HG03457 (cell line): Measurements from ENCODE around the gene FAAP100.
"Not testable (repeated sequence)": the region's sequence is repeated elsewhere in the genome, so short reads cannot be mapped to it uniquely, and the experiment has no call there.

Experiments used
- ATAC-seq: cut with Tn5 transposase; IDR thresholded peaks from one replicate; pipeline ENCODE4 v1.9.1; 2021; ENCODE audit warnings: moderate number of reproducible peaks; ENCODE audit not compliant: unreplicated experiment

The FAAP100 gene

DNA sequence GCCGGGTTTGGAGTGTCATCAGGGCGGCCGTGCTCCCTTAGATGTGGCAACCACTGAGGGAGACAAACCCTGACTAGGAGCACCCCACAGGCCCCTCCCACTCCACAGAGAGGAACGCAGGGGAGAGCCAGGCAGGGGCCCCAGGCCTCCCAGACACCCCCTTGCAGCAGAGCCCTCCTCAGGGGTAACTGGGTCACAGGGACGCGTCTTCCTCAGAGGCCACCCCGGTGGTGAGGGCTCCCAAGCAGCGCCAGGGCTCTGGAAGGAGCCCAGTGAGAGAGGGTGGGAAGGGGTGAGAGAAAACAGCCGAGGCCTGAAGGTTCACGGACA, 12.6 kb downstream of the FAAP100 start:
- ATAC-seq, result no peak

DNA sequence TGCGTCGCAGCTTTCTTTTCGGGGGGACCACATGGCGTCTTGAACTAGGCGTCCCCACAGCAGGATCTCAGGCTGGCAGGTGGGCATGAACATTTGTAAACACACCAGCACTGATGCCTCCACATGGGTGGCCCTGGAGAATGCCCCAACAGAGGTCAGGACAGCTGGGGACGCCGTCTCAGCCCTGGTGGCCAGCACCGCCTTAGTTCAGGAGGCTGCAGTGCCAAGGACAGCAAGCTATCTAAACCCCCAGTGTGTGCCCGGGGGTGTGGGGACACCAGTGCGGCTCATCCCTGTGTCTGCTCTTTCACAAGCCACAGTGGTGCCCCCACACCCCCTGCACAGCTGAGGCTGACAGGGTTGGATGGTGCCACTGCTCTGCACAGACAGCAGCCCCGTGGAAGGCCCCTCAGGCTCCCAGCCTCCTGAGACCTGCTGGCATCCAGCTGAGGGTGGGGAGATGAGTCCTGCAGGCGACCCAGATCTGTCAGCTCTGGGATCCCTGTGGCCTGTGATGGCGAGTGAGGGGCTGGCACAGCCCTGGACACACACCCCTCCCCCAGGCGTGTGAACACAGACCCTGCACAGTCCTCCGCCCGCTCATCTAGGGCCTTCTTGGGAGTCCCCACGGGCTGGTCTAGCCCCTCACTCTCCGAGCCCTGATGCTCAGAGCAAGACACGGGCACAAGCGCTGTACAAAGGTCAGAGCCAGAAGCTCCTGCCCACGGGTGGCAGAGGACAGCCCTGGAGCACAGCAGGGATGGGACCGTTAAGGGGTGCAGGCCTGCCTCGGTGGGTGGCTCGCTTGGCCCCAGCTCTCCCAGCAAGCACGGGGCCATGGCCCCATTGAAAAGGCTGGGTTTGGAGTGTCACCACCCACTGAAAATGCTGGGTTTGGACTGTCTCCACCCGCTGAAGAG, 13.2 kb downstream of the FAAP100 start:
- ATAC-seq, result no peak

DNA sequence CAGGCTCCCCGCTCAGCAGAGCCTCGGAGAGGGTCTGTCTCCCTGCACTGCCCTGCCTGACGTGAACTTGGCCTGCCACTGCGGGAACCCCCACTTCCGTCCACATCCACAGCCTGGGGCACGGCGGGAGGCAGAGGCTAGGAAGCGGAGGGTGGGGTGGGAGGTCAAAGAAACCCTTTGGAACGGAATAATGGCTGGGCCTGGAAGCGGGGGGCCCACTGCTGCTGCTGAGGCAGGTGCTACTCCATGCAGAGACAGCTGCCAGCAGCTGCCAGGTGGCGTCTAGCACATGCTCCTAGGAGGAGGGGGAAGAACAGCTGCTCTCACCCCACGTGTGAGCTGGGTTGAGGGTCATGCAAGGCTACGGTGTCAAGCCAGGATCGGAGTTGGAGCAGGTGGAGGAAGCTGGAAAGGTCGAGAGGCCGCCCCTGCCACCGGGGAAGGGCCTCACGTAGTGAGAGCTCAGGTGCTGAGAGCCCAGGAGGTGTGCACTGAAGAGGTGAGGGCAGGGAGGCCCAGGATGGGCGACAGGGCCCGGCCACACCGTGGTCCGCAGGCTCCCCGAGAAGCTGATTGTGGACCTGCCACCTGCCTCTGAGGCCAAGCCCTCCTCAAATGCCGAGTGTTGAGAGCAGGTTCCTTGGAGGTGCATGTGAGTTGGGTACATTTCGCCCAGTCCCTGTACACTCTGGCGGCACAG, 14.1 kb downstream of the FAAP100 start:
- ATAC-seq, result no peak

DNA sequence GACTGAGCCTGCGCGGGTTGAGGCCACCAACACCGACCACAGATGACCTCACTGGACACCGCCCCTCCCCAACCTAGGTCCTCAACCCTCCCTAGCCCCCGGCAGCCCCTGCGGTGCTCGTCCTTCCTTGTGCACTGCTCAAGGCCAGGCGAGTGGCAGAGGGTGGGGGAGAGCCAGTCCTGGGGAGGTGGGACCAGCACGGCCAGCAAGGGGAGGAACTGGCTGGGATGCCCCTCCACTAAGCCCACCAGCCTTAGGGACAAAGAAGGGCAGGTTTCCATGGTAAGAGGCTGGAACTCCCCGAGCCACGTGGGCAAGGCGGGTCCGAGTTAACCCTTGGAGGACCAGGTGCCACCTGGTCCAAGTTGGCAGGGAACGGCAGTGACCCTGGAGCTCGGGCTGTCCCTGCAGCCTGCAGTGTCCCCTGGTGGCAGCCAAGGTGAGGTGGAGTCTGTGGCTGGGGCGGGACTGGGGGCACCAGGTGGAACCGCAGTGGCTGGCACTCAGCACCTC, 14.8 kb downstream of the FAAP100 start:
- ATAC-seq, result no peak

DNA sequence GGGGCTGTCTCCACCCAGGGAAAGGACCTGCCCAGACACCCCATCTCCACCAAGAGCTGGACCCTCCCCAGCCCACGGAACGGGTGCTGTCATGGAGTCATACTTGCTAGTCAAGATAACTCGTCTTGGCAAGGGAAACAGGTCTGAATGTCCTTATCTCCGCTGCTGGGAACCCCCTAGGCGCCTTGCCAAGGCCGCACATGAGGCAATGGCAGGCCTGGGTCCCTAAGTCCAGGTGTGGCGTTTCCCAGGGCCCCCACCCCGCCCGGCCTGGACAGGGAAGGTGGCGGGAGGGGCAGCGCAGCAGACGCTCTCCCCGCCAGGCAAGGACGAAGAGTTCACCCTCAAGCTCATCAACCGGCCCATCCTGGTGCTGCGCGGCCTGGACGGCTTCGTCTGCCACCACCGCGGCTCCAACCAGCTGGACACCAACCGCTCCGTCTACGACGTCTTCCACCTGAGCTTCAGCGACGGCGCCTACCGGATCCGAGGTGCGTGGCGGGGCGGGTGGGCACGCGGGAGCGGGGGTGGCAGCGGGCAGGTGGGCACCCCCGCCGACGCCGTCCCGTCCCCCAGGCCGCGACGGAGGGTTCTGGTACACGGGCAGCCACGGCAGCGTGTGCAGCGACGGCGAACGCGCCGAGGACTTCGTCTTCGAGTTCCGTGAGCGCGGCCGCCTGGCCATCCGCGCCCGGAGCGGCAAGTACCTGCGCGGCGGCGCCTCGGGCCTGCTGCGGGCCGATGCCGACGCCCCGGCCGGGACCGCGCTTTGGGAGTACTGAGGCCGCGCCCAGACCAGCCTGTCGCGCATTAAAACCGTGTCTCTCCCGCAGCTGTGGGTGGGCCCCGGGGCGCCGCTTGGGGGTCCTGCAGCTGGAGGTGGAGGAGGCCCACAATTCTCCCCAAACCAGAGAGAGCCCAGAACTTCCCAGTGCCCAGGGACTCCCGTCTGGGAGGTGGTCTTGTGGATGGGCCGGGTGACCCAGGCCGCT, 15.6 kb downstream of the FAAP100 start:
- no peak for ATAC-seq

DNA sequence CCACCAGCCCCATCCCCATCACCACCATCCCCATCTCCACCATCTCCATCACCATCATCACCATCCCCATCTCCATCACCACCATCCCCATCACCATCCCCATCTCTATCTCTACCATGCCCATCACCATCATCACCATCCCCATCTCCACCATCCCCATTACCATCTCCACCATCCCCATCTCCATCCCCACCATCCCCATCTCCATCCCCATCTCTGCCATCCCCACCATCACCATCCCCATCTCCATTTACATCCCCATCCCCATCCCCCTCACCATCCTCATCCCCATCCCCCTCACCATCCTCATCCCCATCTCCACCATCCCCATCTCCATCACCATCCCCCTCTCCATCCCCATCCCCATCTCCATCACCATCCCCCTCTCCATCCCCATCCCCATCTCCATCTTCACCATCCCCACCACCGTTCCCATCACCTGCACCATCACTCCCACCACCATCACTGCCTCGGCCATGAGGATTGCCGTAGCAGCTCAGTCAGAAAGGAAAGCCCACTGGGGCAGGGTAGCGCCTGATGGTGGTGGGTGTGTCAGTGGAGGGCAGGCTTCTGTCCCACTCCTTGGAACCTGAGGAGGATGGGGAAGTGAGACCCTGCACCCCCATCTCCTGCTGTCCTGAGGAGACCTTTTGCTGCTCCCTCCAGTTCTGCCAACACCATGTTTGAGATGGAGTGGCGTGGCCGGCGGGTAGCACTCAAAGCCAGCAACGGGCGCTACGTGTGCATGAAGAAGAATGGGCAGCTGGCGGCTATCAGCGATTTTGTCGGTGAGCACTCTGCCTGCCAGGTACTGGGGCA, 16.5 kb downstream of the FAAP100 start:
- no peak for ATAC-seq

DNA sequence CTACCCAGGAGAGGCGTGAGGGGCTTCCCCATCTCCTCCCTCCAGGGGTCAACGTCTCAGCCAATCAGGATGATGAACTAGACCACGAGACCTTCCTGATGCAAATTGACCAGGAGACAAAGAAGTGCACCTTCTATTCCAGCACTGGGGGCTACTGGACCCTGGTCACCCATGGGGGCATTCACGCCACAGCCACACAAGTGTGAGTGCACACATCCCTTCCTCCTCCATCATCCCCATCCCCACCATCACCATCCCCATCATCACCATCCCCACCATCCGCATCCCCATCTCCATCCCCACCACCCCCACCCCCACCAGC, 17.2 kb downstream of the FAAP100 start:
- no peak for ATAC-seq

DNA sequence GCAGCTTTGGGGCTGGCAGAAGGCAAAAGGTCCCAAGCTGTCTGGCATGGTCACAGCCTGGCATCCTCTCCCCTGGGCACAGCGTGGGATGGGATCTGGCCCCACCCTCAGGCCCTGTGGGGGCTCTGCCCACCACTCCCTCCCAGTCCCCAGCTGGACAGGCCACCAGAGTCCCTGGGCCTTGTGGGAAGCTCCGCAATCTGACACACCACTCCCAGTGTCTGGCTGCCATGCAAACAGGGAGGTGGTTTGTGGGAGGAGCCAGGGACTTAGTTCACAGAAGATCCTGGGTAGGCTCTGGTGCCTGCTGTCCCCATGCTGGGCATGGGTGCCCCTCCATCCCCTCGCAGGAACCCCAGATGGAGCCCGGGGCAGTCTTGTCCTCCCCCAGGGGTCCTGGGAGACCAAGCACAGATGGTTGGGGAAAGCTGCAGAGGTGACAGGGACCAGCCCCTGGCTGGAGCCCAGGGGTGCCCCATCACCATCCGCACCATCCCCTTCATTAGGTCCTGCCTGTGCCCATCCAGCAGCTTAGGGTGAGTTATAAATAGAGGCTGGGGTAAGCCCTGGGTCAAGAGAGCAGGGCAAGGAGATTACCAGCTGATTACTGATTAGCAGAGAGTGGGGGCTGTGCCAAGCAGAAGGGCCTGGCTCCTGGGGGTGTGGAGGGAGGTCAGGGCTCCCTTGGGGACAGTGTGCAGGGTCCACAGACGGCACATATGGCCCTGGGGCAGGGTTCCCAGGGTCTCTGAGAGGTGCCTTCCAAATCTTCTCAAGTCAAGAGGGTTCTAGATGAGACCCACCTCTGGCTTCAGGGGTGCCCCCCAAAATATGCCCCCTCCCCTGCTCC, 17.8 kb downstream of the FAAP100 start:
- ATAC-seq, result no peak

DNA sequence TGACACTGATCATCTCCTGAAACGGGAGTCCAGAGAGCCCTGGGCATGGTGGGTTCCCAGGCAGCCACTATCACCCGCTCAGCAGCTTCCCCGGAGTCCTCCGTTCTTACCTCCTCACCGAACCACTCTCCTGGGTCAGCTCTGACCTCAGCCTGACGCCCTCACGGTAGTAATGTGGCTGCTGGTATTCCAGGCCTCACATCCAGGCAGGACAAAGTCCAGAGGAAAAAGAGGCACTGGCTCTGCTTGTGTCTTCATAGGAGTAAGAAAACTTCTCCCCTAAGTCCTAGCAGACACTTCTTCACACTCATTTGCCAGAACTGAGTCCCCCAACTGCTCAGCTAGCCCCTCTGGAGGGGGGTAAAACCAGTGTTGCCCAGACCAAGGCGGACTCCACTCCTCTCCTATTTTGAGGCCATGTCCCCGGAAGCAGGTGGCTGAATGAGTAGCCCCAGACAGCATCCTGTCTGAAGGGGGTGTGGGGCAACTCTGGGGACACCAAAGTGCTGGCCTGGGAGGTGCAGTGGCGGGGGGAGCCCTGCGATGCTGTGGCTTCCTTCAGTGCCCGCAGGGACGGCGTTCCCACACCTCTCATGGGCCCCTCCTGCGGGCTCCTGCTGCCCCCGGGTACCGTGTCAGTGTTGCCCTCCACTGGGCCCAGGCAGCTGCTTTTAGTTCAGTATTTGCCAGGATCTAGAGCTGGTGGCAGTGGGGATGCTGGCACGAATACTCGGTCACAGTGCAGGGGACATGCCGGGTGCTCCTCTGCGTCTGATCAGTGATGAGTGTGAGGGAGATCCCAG, 18.6 kb downstream of the FAAP100 start:
- no peak for ATAC-seq

DNA sequence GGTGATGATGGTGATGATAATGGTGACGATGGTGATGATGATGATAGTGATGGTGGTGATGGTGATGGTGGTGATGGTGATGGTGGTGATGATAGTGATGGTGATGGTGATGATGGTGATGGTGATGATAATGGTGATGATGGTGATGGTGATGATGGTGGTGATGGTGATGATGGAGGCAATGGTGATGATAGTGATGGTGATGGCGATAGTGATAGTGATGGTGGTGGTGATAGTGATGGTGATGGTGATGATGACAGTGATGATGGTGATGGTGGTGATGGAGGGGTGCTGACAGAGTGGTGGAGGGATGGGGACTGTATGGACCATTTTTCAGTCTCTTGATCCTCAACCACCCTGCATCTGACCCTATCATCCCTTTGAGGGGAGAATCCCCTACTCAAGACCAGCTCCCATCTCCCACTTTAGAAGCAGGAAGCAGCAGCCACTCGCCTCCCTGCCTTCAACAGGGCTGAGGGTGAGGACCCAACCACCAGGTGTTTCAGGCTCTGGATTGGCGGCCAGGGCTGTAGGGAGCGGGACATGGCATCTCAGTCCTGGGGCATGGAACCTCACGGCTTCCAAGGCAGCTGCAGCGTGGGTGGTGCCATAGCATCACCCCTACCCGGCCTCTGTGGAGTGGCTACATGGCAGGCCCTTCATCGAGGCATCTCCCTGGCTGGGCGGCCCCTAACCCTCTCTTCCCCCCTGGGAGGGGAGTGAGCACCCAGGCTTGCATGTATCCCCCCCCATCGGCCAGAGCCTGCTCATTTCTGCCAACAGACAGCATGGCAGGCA, 19.5 kb downstream of the FAAP100 start:
- no peak for ATAC-seq

DNA sequence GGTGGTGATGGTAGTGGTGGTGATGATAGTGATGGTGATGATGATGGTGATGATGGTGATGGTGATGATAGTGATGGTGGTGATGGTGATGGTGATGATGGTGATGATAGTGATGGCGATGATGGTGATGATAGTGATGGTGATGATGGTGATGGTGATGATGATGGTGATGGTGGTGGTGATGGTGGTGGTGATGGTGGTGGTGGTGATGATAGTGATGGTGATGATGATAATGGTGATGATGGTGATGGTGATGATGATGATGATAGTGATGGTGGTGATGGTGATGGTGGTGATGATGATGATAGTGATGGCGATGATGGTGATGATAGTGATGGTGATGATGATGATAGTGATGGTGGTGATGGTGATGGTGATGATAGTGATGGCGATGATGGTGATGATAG, 20.2 kb downstream of the FAAP100 start:
- ATAC-seq, result not testable (repeated sequence)

DNA sequence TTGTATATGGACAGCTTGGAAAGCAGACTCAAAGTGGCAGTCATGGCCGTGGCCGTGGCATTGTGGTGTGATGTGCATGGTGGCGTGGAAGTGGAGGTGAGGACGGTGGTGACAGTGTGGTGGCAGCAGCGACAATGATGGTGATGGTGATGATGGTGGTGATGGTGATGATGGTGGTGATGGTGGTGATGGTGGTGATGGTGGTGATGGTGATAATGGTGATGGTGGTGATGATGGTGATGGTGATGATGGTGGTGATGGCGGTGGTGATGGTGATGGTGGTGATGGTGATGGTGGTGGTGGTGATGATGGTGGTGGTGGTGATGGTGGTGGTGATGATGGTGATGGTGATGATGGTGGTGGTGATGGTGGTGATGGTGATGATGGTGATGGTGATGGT, 21.1 kb downstream of the FAAP100 start:
- not testable (repeated sequence) for ATAC-seq

DNA sequence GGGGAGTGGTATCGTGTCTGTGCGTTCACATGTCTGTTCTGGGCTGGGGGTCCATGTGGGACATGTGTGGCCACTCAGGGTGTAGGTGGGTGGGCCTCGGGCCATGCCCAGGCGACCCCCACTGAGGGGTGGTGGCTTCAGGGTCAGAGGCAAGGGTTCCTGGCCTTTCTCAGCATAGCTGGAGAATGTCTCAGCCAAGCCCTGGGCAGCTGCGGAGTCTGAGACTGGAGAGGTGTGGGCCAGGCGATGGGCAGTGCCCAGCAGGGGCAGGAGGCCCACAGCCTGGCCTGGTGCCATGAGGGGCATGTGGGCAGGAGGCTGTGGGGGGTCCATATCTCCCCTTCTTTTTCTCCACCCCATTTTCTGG, 22.7 kb downstream of the FAAP100 start:
- ATAC-seq, result no peak

DNA sequence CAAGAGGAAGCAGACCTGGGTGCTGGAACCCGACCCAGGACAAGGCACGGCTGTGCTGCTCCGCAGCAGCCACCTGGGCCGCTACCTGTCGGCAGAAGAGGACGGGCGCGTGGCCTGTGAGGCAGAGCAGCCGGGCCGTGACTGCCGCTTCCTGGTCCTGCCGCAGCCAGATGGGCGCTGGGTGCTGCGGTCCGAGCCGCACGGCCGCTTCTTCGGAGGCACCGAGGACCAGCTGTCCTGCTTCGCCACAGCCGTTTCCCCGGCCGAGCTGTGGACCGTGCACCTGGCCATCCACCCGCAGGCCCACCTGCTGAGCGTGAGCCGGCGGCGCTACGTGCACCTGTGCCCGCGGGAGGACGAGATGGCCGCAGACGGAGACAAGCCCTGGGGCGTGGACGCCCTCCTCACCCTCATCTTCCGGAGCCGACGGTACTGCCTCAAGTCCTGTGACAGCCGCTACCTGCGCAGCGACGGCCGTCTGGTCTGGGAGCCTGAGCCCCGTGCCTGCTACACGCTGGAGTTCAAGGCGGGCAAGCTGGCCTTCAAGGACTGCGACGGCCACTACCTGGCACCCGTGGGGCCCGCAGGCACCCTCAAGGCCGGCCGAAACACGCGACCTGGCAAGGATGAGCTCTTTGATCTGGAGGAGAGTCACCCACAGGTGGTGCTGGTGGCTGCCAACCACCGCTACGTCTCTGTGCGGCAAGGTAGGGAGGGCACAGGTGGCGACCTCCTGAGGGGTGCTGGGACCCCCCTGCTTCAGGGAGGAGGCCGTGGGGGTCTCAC, 23.3 kb downstream of the FAAP100 start:
- ATAC-seq, result no peak

DNA sequence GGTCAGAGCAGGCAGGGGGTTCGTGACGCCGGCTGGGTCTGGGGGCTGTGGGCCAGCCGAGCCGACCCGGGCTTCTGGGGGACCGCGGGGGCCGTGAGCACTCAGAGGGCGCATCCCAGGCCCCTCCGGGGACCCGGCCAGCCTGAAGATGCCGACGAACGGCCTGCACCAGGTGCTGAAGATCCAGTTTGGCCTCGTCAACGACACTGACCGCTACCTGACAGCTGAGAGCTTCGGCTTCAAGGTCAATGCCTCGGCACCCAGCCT, 23.8 kb downstream of the FAAP100 start:
- no peak for ATAC-seq

DNA sequence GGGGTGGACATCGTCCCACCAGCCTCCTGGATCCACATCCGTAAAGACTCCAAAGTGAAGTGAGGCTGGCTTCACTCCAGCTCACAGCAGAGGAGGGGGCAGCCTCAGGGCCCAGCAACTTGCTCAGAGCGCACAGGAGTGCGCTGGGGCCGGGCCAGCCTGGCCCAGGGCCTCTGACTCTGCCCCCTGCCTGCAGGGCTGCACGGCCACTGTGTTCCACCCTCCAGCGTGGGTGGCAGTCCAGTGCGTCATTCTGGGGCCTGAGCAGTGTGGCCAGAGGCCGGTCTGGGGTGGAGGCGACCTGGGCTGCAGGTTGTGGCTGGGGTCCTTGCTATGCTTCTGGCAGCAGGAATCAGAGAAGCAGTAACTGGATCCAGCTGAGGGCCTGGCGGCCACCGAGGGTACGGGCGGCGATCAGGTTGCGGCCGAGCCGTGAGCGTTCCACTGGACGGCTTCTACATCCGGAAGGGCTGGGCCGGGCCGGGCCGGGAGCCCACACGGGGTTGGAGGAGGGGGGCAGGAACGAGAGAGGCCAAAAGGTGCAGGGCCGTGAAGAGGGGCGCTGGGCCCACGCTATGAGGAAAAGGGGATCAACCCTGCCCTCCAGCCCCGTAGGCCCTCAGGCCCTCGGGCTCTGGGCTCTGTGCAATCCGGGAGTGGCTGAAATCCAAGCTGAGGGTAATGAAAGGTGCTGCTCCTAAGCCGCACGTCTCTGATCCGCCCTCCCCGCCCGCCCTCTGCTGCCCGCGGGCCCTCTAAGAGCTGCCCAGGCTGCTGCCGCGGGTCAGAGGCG, 24.4 kb downstream of the FAAP100 start, which contains the start of gene FSCN2:
FSCN2 (plus strand) TSS at position 787 of the 793 bp plus-strand sequence. CDS start 155 bp downstream, outside the sequence.
- no peak for ATAC-seq
